Kidney tubule cell (primary cell): Measurements from ENCODE around the gene PCBP3.
"Not testable (repeated sequence)": the region's sequence is repeated elsewhere in the genome, so short reads cannot be mapped to it uniquely, and the experiment has no call there.

Experiments used
- DNase-seq: peaks from one replicate; pipeline ENCODE4 v3.0.0-alpha.2; 2018; ENCODE audit warnings: low spot score

PCBP3 gene

DNA sequence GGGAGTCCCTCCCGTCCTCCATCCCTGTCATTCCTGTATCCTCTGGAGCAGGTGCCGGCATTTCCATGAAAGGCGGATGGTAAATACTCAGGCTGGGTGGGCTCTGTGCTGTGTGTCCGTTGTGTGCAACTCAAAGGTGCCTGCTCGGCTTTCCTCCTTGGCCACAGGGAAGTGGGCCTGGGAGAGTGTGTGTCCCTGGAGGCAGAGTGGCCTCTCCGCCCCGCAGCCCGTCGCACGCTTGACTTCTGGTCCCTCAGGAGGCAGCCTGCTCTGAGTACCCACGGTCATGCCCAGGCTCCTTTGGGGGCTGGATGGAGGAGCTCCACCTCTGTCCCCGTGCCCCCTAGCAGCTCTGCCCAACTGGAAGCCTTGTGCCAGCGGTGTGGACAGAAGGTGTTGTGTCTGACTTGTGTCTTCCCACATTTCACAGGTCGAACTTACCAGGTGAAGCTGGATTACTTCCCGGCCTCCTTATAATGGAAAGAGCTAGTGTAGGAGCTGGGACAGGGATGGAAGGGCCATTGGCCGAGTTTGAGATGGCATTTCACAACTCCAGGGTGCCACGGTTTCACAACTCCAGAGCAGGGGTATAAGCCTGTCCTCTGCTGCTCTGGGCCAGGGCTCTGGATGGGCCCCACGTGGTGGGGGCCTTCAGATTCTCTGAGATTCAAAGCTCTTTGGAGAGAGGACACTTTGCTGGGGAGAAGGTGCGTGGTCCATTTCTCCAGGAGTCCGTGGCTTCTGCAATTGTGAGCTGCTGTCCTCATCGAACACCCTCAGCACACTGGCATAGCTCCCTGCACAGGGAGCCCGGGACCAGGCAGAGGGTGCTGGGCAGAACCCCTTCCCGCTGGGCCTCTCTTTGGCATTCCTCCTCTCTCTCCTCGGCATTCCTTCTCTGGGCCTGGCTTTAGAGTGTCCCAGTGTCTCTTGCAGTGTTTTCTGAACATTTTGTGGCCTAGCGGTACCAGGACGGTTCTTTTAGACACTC is 185.3 kb downstream of the PCBP3 start:
- no peak for DNase-seq

DNA sequence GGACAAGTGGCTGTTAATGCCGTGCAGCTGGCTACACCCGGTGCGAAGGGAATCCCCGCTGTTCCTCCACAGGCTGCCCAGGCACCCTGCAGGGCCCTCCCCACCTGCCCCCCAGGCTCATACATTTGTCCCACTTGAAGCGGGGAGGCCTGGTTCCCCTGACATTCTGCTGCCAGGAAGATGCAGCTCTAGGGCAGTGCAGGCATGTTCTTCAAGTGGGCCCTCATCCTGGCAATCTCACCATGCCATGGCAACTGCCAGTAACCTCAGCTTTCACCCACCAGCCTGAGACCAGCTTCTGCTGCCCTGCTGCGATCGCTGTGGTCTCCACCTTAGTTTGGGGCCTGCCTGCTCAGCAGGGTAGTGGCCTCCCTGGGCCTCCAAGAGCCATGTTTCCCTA is 186.1 kb downstream of the PCBP3 start:
- DNase-seq: no peak

DNA sequence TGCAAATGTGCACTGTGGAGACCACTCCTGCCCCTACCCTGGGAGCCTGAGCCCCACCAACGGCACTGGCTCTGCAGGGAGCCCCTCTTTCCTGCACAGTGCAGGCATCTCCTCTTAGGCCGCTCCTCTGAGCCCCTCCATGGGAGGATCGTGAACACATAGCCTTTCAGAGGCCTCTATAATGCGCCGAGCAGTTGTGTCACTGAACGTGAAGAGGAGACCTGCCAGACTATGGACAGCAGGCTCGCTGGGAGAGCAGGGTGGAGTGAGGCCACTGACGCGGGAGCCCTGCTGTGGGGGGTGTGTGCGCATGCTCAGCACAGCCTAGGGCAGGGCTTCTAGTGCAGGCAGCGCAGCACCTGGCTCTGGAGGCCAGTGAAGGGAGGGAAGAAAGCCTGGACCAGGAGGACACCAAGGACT is 186.7 kb downstream of the PCBP3 start:
- DNase-seq: no peak

DNA sequence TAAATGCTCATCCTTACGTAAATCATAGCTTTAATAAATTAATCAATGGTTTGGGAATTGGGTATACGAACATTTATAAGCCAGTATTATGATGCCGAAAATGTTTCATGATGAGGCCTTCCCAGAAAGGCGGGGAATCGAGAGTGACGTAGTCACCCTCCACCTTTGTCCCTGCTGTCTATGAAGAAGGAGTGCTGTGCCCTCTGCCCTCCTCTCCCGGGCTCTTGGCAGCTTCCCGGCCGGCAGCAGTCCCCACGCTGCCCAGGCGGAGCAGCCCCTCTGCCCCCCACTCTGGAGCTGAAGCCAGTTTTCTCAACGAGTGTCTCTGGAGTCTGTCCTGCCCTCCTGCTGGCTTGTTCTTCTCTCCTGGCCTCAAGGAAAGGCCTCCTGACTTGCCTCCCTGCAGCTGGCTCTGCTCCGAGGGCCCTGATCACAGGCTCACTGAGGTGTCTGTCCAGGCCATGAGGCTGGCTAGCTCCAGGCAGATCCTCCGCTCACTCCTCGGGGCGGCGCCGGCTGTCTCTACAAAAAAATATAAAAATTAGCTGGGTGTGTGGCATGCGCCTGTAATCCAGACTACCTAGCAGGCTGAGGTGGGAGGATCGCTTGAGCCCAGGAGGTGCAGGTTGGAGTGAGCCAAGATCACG is 187.3 kb downstream of the PCBP3 start:
- DNase-seq: no peak

DNA sequence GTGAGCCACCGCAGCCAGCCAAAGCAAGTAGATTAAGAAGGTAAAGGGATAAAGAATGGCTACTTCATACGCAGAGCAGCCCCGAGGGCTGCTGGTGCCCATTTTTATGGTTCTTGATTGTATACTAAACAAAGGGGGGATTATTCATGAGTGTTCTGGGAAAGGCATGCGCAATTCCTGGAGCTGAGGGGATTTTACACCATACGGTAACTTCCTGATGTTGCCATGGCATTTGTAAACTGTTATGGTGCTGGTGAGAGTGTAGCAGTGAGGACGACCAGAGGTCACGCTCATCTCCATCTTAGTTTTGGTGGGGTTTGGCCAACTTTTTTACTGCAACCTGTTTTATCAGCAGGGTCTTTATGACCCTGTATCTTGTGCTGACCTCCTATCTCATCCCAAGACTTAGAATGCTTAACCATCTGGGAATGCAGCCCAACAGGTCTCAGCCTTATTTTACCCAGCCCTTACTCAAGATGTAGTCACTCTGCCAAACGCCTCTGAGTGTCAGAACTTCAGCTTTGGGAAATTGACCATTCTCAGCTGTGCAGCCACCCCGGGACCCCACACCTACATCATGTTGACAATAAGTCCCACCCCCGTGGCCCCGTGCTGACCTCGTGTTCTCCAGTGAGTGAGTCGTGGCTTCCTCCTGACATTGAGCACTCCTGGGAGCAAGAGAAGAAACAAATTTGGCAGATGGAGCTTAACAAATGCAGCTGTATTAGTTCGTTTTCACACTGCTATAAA is 188.6 kb downstream of the PCBP3 start:
- DNase-seq: no peak

DNA sequence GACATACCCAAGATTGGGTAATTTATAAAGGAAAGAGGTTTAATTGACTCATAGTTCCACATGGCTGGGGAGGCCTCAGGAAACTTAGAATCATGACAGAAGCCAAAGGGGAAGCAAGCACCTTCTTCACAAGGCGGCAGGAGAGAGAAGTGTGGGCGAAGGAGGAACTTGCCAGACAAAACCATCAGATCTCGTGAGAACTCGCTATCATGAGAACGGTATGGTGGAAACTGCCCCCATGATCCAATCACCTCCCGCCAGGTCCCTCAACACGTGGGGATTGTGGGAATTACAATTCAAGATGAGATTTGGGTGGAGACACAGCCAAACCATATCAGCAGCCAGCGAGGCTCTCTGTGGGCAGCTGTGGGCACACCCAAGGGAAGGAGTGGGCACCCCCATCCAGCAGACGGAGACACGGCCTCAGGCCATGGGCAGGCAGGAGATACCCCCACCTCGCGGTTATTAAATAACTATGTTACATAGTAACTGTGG is 189.3 kb downstream of the PCBP3 start:
- DNase-seq: not testable (repeated sequence)

DNA sequence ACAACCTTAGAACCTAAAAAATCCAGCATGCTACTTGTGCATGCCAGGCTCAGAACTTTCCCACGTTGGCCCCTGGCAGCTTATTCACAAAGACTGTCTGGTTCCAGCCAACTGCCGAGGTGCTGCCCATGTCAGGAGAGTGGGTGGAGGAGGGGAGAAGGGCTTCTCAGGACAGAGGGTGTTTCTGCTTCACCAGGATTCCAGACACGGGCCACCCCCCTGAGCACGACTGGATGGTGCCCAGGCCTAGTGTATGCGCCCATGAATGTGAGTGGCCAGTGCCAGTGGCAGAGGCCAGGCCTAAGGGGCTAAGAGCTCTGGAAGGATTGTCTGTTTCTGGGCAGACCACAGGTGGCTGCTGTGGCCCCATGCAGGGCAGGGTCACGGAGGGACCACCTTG is 189.9 kb downstream of the PCBP3 start:
- DNase-seq: no peak

DNA sequence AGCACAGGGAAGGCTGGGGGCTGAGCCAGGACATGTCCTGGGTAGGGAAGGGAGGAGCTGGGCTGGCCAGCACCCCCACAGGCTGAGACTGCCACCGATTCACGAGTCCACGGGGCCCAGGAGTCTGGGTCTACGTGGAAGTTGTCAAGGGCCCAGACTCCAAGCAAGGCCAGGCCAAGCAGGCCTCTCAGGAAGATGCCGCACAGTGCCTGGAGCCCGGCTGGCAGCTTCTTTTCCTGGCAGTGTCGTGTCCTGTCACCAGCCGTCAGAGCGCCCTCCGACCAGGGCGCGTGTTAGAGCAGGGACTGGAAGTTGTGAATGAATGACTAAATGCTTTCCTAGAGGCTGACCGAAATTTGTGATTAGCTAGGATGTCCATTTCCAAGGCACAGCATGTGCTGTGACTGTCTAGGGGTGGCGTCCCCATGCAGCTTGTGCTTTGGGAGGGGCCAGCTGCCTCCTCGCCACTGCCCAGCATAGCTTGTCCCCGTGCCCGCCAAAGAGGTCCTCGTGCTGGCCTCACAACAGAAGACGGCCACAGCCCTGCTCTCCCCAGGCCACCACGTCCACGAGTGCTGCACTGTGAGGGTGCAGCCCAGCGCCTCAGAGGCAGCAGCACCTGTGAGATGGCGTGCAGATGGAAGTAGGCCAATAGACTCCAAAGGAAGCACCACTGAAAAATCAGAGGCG is 190.6 kb downstream of the PCBP3 start:
- no peak for DNase-seq

DNA sequence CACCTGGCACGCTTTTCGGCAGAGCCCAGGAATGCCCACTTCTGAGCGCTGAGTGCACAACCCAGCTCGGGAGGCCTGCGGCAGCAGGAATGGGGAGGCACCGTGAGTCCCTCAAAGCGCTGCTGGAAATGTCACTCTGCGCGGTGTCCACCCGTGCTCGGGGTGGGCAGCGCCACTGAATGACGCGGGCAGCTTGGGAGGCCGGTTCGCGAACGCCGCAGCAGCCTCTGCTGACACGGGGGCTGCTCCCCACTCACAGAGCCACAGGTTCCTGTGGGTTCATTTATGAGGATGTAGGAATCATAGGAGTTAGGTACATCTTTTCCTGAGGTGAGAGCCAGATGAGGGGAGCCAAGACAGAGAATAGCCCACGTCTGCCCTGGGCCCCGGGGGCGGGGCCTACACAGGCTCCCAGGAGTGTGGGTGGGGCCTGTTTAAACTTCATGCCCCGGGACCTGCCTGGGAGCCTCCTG is 191.3 kb downstream of the PCBP3 start:
- DNase-seq: no peak

DNA sequence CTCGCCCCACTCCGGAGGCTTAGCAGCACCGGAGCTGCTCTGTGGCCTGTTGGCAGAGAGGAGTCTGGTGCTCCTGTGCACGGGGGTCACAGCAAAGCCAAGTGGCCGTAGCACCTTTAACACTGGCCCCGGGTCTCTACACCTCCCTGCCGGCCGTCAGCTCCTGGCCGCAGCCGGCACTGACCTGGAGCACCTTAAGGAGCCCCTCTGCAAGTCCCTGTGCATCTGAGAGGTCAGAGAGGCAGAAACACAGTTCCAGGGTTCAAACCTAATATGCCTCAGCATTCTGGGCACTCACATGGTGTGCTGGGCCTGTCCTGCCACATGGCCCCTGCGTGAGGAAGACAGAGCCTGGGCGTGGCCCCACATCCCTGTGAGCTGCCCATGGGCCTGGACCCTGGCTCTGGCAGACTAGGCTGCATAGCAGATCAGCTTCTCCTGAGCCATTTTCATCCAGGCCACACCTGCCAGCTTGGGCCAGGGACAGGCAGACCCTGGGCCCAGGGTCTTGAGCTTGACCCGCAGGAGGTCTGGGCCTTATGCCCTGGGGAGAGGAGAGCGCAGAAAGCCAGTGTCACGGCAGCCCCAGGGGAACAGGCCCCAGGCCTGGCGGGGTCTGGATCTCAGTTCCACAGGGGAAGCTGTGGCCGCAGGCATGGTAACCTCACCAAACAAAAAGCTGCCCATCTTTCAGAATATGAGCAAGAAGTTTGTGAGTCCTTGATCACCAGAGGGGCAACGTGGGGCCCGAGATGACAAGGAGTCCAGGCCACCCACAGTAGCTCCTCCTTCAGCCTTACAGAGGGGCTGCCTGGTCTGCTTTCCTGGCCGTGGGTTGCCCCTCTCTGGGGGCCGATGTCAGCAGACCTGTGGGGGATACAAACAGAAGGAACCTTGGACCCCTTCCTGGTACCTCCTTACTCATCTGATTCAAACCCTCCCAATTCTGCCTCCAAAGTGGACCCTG is 192.1 kb downstream of the PCBP3 start:
- no peak for DNase-seq

DNA sequence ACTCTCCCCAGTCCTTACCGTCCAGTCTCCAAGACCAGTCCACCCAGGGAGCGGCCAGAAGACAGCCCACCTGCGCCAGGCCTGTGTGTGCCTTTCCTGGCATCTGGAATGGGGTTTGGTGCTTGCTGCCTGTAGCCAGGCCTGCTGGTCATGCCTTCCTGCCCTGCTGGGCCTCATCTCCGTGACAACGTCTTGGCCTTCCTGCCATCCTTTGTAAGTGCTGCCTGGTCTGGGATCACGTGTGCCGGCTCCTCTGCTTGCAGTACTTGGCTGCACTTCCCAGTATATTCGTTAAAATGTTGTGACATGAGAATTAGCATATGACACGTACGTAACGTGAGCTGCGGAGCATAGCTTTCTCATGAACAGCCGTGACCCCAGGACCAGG is 192.7 kb downstream of the PCBP3 start:
- peak; percentile 6 for DNase-seq

DNA sequence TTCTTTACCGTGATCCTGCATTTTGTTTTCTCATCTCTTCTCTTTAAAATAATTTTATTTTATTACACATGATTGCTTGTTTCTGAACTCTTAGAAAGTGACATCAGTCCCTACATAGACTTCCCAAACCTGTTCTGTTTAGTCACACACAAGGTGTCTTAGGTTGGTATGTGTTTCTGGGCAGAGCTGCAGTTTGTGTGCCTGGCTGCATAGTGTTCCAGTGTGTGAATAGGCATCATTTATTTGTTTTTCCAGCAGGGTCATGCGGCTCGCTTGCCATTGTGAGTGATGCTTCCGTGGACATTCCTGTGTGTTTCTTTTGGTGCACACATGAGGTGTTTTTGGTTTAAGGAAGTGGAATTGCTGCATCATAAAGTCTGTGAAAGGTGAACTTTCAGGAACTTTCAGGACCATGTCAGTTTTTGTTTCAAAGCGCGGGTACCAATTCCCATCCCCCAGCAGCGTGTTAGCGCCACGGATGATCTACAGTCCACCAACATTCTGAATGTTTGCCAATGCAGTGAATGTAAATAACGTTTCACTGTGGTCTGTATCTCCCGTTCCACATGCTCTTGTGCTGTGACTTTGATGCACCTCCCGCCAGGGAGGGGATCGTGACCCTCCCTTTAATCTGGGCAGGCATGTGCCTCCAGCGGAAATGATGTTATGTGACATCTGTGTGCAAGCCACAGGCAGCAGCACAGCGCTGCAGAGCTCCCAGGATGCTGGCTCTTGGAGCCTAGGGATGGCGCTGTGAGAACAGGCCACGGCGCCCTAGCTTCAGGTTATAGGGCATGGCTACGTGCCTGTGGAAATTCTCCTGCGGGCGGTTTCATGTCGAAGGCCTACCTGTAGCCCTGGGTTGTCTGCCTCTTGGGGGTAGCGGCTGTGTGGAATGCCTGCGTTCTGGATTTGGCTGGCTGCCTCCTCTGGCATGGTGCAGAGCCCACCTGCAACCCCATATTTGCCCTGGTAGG is 193.5 kb downstream of the PCBP3 start:
- DNase-seq: peak; percentile 3

DNA sequence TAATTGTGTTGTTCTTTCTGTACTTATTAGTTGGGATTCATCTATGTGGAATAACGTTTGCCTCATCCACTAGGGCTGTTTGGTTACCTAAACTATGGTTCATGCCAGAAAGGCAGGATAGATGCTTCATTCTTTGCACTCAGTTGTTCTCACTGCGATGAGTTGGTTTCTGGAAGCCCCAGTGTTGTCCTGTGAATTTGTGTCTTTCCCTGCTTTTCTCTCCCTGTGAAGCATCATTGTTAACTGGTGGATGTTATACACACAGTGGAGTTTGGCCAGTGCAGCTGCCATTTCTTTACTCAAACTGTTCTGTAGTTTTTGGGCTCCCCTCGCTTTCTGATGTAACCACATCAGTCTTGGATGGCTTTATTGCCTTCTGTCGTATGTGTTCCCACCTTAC is 194.4 kb downstream of the PCBP3 start:
- no peak for DNase-seq

DNA sequence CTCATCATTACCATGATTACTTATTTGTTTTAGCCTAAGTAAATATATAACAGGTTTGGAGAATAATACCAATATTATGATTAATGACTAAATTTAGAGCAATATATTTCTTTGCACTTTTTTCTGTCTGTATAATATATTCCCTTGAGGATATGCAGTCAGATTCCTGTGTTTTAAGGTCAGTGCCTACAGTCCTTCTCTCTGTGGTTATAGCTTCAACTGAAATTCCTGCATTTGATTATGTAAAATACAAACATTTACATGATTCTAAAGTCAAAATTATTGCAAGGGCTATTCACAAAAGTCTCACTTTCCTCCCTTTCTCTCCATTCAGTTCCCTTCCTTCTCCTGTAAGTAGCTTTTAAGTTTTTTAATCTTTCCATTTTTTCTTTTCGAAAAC is 195.1 kb downstream of the PCBP3 start:
- DNase-seq: no peak

DNA sequence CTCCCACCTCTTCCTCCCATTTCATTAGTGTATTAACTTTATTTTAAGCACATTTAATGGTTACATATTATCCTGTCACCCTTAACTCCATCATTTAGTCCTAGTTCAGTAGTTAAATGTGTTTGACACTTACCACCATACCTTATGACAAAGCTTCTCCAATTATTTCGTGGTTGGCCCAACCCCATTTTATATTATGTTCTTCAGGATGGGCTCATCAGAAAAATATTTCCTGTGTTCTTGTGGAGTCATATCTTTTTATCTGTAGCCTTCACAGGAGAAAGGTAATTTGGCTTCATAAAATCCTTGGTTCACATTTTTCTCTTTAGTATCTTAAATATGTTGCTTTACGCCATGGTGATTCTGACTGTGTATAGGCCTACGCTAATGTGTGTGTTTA is 195.7 kb downstream of the PCBP3 start:
- peak; percentile 46 for DNase-seq

DNA sequence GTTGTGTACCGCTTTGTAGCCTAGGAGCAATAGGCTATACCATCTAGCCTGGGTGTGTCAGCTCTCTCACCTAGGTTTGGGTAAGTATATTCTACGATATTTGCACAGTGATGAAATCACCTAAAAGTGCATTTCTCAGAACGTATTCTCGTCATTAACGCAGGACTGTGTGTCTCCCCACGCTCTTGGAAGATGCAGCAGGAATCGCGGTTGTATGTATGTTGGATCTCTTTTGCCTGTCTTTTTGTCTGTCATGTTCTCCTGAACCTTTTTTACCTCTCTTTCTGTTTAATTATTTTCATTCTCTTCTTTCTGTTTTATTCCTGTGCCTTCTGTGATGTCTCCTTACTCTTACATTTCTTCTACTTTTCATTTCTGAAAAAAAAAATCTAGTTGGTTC is 197.5 kb downstream of the PCBP3 start:
- no peak for DNase-seq

DNA sequence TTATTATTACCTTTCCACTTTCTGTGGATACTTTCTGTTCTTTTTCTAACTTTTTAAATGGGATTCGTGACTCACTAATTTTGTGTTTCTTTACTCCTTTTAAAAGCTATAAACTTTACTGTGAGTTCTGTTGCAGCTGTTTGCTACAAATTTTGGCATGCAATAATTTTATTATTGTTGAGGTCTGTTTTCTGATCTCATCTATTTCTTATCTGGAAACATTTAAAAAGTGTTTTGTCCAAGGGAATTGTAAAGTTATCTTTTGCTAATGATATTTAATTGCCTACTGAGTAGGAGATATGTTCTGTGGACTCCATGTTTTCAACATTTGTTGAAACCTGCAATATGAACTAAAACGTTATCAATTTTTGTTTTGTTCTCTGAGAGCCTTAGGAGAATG is 199.9 kb downstream of the PCBP3 start:
- no peak for DNase-seq

DNA sequence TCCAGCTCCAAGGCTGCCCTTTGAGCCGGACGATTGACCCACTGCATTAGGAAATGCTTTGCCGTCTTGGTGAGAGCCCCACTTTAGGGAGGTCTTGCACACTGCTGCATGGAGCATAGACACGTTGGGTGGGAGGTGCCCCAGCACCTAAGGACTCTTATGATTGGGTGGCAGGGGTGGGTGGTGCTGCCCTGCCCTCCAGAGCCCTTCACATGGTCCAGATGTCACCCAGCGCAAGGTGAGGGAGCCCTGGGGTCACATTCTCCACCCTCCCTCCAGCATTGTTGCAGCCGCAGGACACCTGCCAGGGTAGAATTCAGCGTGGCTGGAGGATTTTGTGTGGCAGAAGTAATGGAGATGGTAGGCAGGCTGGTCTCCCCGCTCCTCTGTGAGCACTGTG is 200.7 kb downstream of the PCBP3 start:
- no peak for DNase-seq

DNA sequence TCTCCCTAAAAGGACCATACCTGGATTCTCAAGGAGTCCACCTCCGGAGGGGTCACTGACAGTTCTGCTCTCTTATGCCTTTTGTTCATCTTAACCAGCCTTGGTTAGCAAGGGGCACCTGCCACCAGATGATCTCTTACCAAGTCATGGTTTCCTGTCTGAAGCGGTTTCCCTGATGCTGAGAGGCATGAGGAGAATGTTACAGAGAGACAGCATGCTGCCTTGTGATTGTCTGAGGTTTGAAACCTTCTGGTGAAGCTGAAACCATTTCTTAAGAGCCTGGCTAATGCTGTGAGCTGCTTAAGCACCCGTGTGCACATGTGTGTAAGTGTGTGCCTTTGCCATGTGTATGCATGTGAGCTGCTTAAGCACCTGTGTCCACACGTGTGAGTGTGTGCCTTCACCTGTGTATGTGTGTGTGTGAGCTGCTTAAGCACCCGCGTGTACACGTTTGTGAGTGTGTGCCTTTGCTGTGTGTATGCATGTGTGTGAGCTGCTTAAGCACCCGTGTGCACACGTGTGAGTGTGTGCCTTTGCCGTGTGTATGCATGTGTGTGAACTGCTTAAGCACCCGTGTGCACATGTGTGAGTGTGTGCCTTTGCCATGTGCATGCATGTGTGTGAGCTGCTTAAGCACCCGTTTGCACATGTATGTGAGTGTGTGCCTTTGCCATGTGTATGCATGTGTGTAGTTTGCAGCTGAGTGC is 201.7 kb downstream of the PCBP3 start:
- no peak for DNase-seq
